K562 (cell line): ENCODE data around the gene MRPL28. TPM values are rescaled to one million over a fixed set of nuclear protein-coding genes. Genes with fewer than 3 reads are reported as not detected.

ENCODE experiments used
- ATAC-seq: fragments of 200-7000 bp; cut with Tn5 transposase; 3 replicates; pipeline ENCODE4 v1.9.1; 2020; ENCODE audit warnings: moderate library complexity
- BruUV-seq: library from RNA; stranded (reverse); fragments of 400-500 nt; replicated peaks from 2 replicates; lab custom pipeline; 2021; lab: Mats Ljungman, UMichigan
- CTCF ChIA-PET: fragments of 300-600 bp; formaldehyde crosslinking; extraction: SDS; loops from one replicate; lab custom pipeline; 2021; ENCODE audit warnings: low intra/inter-chr PET ratio; lab: Yijun Ruan, JAX
- POLR2A ChIA-PET: fragments of 300-600, 350-650 bp; sonication (Branson Sonifier 250); formaldehyde crosslinking; extraction: SDS; loops from one replicate; lab custom pipeline; 2021; ENCODE audit warnings: antibody characterized with exemption, inconsistent platforms; lab: Yijun Ruan, JAX
- DNase-seq, 4 experiments: peaks; one replicate each; pipeline versions ENCODE4 v3.0.0 to v3.0.0-alpha.2; 2011 to 2018; ENCODE audit warnings: low spot score in 3 of 4, mixed read lengths in 3 of 4; ENCODE audit errors: extremely low read depth in 1 of 4
- FAIRE-seq: peaks from 2 replicates; lab custom pipeline; 2011; peaks lifted over from hg19 to GRCh38; lab: Jason Lieb, UNC
- H2AFZ ChIP-seq: 2 replicates; pipeline ENCODE4 v1.6.0; 2011; ENCODE audit warnings: low read depth, low read length, control low read depth, inconsistent platforms
- H3K27ac ChIP-seq: fragments of 200-600 bp; 3 replicates; pipeline ENCODE4 v1.8.0; 2011; ENCODE audit warnings: low read depth, mild to moderate bottlenecking, control low read depth, inconsistent platforms, low read length, moderate library complexity, mixed read lengths; ENCODE audit errors: extremely low read depth
- H3K27me3 ChIP-seq, 2 experiments: fragments of 300-600 bp in 1 of 2; 2 replicates in 1 of 2; 3 replicates in 1 of 2; pipeline versions ENCODE4 v1.6.0 to v1.8.0; 2011; ENCODE audit warnings: inconsistent platforms in 2 of 2, low read length in 2 of 2, mild to moderate bottlenecking in 1 of 2, mixed read lengths in 1 of 2, moderate library complexity in 1 of 2; ENCODE audit not compliant: control insufficient read depth in 2 of 2, insufficient read depth in 2 of 2
- H3K36me3 ChIP-seq: fragments of 300-600 bp; 3 replicates; pipeline ENCODE4 v1.8.0; 2011; ENCODE audit warnings: mild to moderate bottlenecking, low read length, inconsistent platforms; ENCODE audit not compliant: control insufficient read depth, insufficient read depth
- H3K4me1 ChIP-seq, 2 experiments: fragments of 200-600 bp in 1 of 2; replicated peaks in 1 of 2; 2 replicates in 1 of 2; 3 replicates in 1 of 2; pipeline versions ENCODE4 v1.5.1 to v1.8.0; 2011; ENCODE audit warnings: inconsistent platforms in 2 of 2, low read length in 2 of 2, mild to moderate bottlenecking in 1 of 2, mixed read lengths in 1 of 2, moderate library complexity in 1 of 2; ENCODE audit not compliant: control insufficient read depth in 2 of 2, insufficient read depth in 2 of 2
- H3K4me2 ChIP-seq: 2 replicates; pipeline ENCODE4 v1.6.1; 2011; ENCODE audit warnings: low read length, control low read depth, inconsistent platforms, mixed read lengths; ENCODE audit not compliant: insufficient read depth
- H3K4me3 ChIP-seq: fragments of 200-600 bp; sonication (generic), shearing (Covaris generic); 2 replicates; pipeline ENCODE4 v1.5.1; 2016; ENCODE audit warnings: control low read depth, inconsistent platforms
- H3K79me2 ChIP-seq: fragments of 200-600 bp; 3 replicates; pipeline ENCODE4 v1.8.0; 2011; ENCODE audit warnings: low read length, inconsistent platforms; ENCODE audit not compliant: control insufficient read depth, insufficient read depth
- H3K9ac ChIP-seq, 2 experiments: 2 replicates each; pipeline versions ENCODE4 v1.6.0 to v1.6.1; 2011; ENCODE audit warnings: low read depth in 2 of 2, low read length in 2 of 2, control low read depth in 1 of 2, inconsistent platforms in 1 of 2, mild to moderate bottlenecking in 1 of 2, mixed read lengths in 1 of 2; ENCODE audit not compliant: insufficient read depth in 1 of 2
- H3K9me1 ChIP-seq: one replicate; pipeline ENCODE4 v1.6.0; 2011; ENCODE audit warnings: inconsistent platforms, mild to moderate bottlenecking, low read length, moderate library complexity; ENCODE audit not compliant: control insufficient read depth, insufficient read depth
- H3K9me3 ChIP-seq: replicated peaks from 2 replicates; pipeline ENCODE4 v1.5.1; 2011; ENCODE audit warnings: low read depth, low read length, inconsistent platforms; ENCODE audit not compliant: control insufficient read depth, insufficient read depth
- H4K20me1 ChIP-seq: replicated peaks from 2 replicates; pipeline ENCODE4 v1.6.1; 2011; ENCODE audit warnings: low read length, inconsistent platforms, mixed read lengths; ENCODE audit not compliant: control insufficient read depth, insufficient read depth
- ATF1 ChIP-seq, 2 experiments: fragments of 450-650 bp in 1 of 2; IDR thresholded peaks; 2 replicates each; pipeline ENCODE4 v1.6.1; 2016; ENCODE audit warnings: missing compliant biosample characterization in 1 of 2, missing genetic modification characterization in 1 of 2
- CEBPZ ChIP-seq: fragments of 150-350 bp; IDR thresholded peaks from 2 replicates; pipeline ENCODE4 v1.6.1; 2014; ENCODE audit warnings: low read depth, mild to moderate bottlenecking, low read length, borderline replicate concordance
- EP300 ChIP-seq: IDR thresholded peaks from 2 replicates; pipeline ENCODE4 v1.6.1; 2012; ENCODE audit warnings: low read length, improper control_type of control experiment
- FOXK2 ChIP-seq, 2 experiments: fragments of 450-650 bp; IDR thresholded peaks in 1 of 2; conservative IDR thresholded peaks in 1 of 2; 2 replicates each; pipeline ENCODE4 v1.6.1; 2016; ENCODE audit warnings: low read depth in 2 of 2, mild to moderate bottlenecking in 1 of 2
- HDAC1 ChIP-seq, 2 experiments: fragments of 450-650 bp; IDR thresholded peaks; 2 replicates each; pipeline ENCODE4 v1.6.1; 2016 to 2017; ENCODE audit warnings: inconsistent platforms in 1 of 2, mild to moderate bottlenecking in 1 of 2, moderate library complexity in 1 of 2
- HINFP ChIP-seq: fragments of 450-650 bp; conservative IDR thresholded peaks from 2 replicates; pipeline ENCODE4 v1.6.1; 2016; ENCODE audit warnings: missing genetic modification characterization, low read depth, mild to moderate bottlenecking, control low read depth, missing compliant biosample characterization
- NBN ChIP-seq: fragments of 450-650 bp; IDR thresholded peaks from 2 replicates; pipeline ENCODE4 v1.6.1; 2016; ENCODE audit warnings: low read depth, mild to moderate bottlenecking
- POLR2A ChIP-seq: fragments of 450-650 bp; conservative IDR thresholded peaks from 2 replicates; pipeline ENCODE4 v1.6.1; 2016
- TCFL5 ChIP-seq: fragments of 250-450 bp; sonication (Bioruptor Pico); conservative IDR thresholded peaks from 2 replicates; pipeline ENCODE4 v1.6.1; 2021; ENCODE audit warnings: mild to moderate bottlenecking, moderate library complexity, matching md5 sums
- TEAD1 ChIP-seq, 2 experiments: fragments of 450-650 bp in 1 of 2; sonication (generic) in 1 of 2; formaldehyde crosslinking; IDR thresholded peaks; 2 replicates each; pipeline versions ENCODE4 v1.4.0 to v1.8.0; 2020 to 2022; ENCODE audit warnings: mild to moderate bottlenecking in 2 of 2, missing genetic modification reagents in 1 of 2
- ZNF184 ChIP-seq: sonication (generic); formaldehyde crosslinking; IDR thresholded peaks from 2 replicates; pipeline ENCODE4 v1.5.0; 2020; ENCODE audit warnings: missing genetic modification reagents
- ZNF583 ChIP-seq: fragments of 250-450 bp; sonication (Bioruptor Pico); IDR thresholded peaks from 2 replicates; pipeline ENCODE4 v1.4.0; 2020
- WGBS: fragments of 100-300 bp; shearing (Covaris generic); methylation state at CpG from one replicate; pipeline ENCODE4 v1.1.6; 2016; ENCODE audit warnings: low coverage, mixed read lengths; ENCODE audit not compliant: insufficient coverage; ENCODE audit errors: missing lambda C conversion rate; 5-methylcytosine and 5-hydroxymethylcytosine counted together
- in situ Hi-C: fragments of 300-500 bp; cut with MboI; formaldehyde crosslinking; loops from 4 replicates; pipeline ENCODE4 v1.15.0; 2018; ENCODE audit warnings: inconsistent platforms, mixed read lengths
- intact Hi-C: fragments of 100-400 bp; cut with micrococcal nuclease; formaldehyde crosslinking; loops from 2 replicates; pipeline ENCODE4 v1.14.2; 2022
- polyA plus RNA-seq, 8 experiments: library from polyadenylated mRNA; depleted of rRNA in 4 of 8; stranded (reverse) in 5 of 8; unstranded in 3 of 8; fragments of >200 nt; fragmentation: Nextera tagmentation in 2 of 8; fragmentation: Illumina TruSeq in 1 of 8; extraction: Ambion mirVana in 2 of 8; extraction: Trizol in 1 of 8; gene quantifications; 2 replicates each; pipeline versions ENCODE4 v1.2.1 to v1.2.3, GENCODE V29; 2011 to 2014; ENCODE audit warnings: inconsistent platforms in 1 of 8, missing spikeins in 1 of 8
- total RNA-seq, 7 experiments: library from RNA; depleted of rRNA in 6 of 7; stranded (reverse); fragments of >200 nt in 6 of 7; fragmentation: Illumina TruSeq in 2 of 7; extraction: Trizol in 2 of 7; gene quantifications; 2 replicates each; pipeline versions ENCODE4 v1.2.1 to v1.2.3, GENCODE V29; 2011 to 2021; ENCODE audit warnings: low replicate concordance in 1 of 7

MRPL28 gene
- total and polyA plus RNA-seq, 9 of the 15 experiments (the other 6 are each of a cell fraction or from before 2014, with no cell fraction given) = 2.5 to 323 (median 175) TPM

DNA sequence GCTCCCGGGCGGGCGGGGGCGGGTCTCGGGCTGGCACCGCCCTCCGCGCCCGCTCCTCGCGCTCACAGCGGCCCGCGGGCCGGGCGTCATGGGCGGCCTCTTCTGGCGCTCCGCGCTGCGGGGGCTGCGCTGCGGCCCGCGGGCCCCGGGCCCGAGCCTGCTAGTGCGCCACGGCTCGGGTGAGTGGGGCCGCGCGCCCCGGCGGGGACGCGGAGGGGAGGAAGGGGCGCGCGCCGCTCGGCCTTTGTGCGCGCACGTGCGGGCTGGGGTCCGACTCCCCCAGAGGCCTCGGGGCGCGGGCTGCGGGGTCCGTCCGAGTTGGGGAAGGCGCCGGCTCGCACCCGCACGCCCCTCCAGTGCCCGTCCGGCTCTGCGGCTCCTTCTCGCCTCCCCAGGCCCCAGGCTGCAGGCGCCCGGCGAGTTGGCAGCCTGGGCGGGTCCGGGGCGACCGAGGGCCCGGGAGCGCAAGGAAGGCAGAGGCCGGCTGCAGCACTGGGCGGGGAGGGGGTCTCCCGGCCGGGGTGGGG, 26.9 kb upstream of the MRPL28 start, which contains the start of gene NME4 (continued):
- no peak for TF ChIP-seq CEBPZ
- no peak for TF ChIP-seq POLR2A
- no peak for TF ChIP-seq HINFP (tag)
- TF ChIP-seq, all 486 proteins: peak for 48

GRCh38 chr16:396605-397004, 26.3 kb upstream of the MRPL28 start:
- Histone ChIP-seq H2AFZ (peak overlapping the region; percentile 90), H3K27me3 (no peaks in the 10 kb centered on the region), H3K4me2 (peak overlapping the region; percentile 90), H3K36me3 (peaks cover 24% of the 10 kb centered on the region), H3K79me2 (peaks cover 56% of the 10 kb centered on the region), H3K9me1 (no peaks in the 10 kb centered on the region), H3K9ac (peak overlapping the region; percentile 76 to 94), H4K20me1 (no peaks in the 10 kb centered on the region), H3K27ac (peak overlapping the region; percentile 95), H3K9me3 (peaks cover 3% of the 10 kb centered on the region; the same call in 1 of the 2 replicates), H3K4me1 (peaks cover 29 to 58% of the 10 kb centered on the region in 2 experiments), H3K4me3 (peak overlapping the region; percentile 70)
- intact Hi-C loops (loop anchor here (5.0 to 10.0 kb wide), 3 partner anchors 88 to 286 kb away; partner anchors contain the start of genes JMJD8, RHOT2 and STUB1), in situ Hi-C loops (loop anchor here (10.0 kb wide), 1 partner anchor 278 kb away; the partner anchor contains the start of gene RHBDL1)
- DNase-seq (peak; percentile 72 to 90 (median 80)), FAIRE-seq (peak; percentile 80), ATAC-seq (peak; percentile 62)
- CTCF ChIA-PET = no interaction called here
- 1% methylated on average over 22 of the region's 22 CpGs for WGBS
- POLR2A ChIA-PET = interaction anchor here (0.6 to 1.2 kb wide), 8 partner anchors 10 to 280 kb away, joined by 3 to 5 read pairs (median 3); partner anchors contain the start of genes CAPN15 and METTL26
- no TSS peak for BruUV-seq
- TF ChIP-seq FOXK2 (conservative IDR thresholded peaks at IDR 0.05 in 1 of 2, IDR thresholded peaks at IDR 0.05 in 1 of 2; ENCODE audit: low read depth in 2 of 2) (no peak), NBN (no peak), TCFL5 (CRISPR knock-in tag) (no peak), TEAD1 (CRISPR knock-in tag; IDR thresholded peaks at IDR 0.05) (peak in 1 of 2 experiments; percentile 56; a peak in 1 of 4 replicates), HINFP (tag) (peak; percentile 93), ZNF184 (no peak), ZNF583 (CRISPR knock-in tag) (no peak), HDAC1 (IDR thresholded peaks at IDR 0.05) (peak in 1 of 2 experiments; percentile 85; a peak in 3 of 4 replicates), ATF1 (CRISPR knock-in tag; IDR thresholded peaks at IDR 0.05) (no peak), ATF1 (tag; IDR thresholded peaks at IDR 0.05) (peak; percentile 51; the same call in 1 of the 2 replicates), EP300 (peak; percentile 10; the same call in 1 of the 2 replicates), POLR2A (peak; percentile 65)
